K562 (cell line): Measurements from ENCODE around the gene KCNK3. TPM values are rescaled to one million over a fixed set of nuclear protein-coding genes. Genes with fewer than 3 reads are reported as not detected.
"Not testable (repeated sequence)": the region's sequence is repeated elsewhere in the genome, so short reads cannot be mapped to it uniquely, and the experiment has no call there.

ENCODE experiments used
- ATAC-seq: fragments of 200-7000 bp; cut with Tn5 transposase; 3 replicates; pipeline ENCODE4 v1.9.1; 2020; ENCODE audit warnings: moderate library complexity
- BruUV-seq: library from RNA; stranded (reverse); fragments of 400-500 nt; replicated peaks from 2 replicates; lab custom pipeline; 2021; lab: Mats Ljungman, UMichigan
- CTCF ChIA-PET: fragments of 300-600 bp; formaldehyde crosslinking; extraction: SDS; loops from one replicate; lab custom pipeline; 2021; ENCODE audit warnings: low intra/inter-chr PET ratio; lab: Yijun Ruan, JAX
- POLR2A ChIA-PET: fragments of 300-600, 350-650 bp; sonication (Branson Sonifier 250); formaldehyde crosslinking; extraction: SDS; loops from one replicate; lab custom pipeline; 2021; ENCODE audit warnings: antibody characterized with exemption, inconsistent platforms; lab: Yijun Ruan, JAX
- DNase-seq, 4 experiments: peaks; one replicate each; pipeline versions ENCODE4 v3.0.0 to v3.0.0-alpha.2; 2011 to 2018; ENCODE audit warnings: low spot score in 3 of 4, mixed read lengths in 3 of 4; ENCODE audit errors: extremely low read depth in 1 of 4
- FAIRE-seq: peaks from 2 replicates; lab custom pipeline; 2011; peaks lifted over from hg19 to GRCh38; lab: Jason Lieb, UNC
- H2AFZ ChIP-seq: 2 replicates; pipeline ENCODE4 v1.6.0; 2011; ENCODE audit warnings: low read depth, low read length, control low read depth, inconsistent platforms
- H3K27ac ChIP-seq: fragments of 200-600 bp; 3 replicates; pipeline ENCODE4 v1.8.0; 2011; ENCODE audit warnings: low read depth, mild to moderate bottlenecking, control low read depth, inconsistent platforms, low read length, moderate library complexity, mixed read lengths; ENCODE audit errors: extremely low read depth
- H3K27me3 ChIP-seq, 2 experiments: fragments of 300-600 bp in 1 of 2; 2 replicates in 1 of 2; 3 replicates in 1 of 2; pipeline versions ENCODE4 v1.6.0 to v1.8.0; 2011; ENCODE audit warnings: inconsistent platforms in 2 of 2, low read length in 2 of 2, mild to moderate bottlenecking in 1 of 2, mixed read lengths in 1 of 2, moderate library complexity in 1 of 2; ENCODE audit not compliant: control insufficient read depth in 2 of 2, insufficient read depth in 2 of 2
- H3K36me3 ChIP-seq: fragments of 300-600 bp; 3 replicates; pipeline ENCODE4 v1.8.0; 2011; ENCODE audit warnings: mild to moderate bottlenecking, low read length, inconsistent platforms; ENCODE audit not compliant: control insufficient read depth, insufficient read depth
- H3K4me1 ChIP-seq, 2 experiments: fragments of 200-600 bp in 1 of 2; replicated peaks in 1 of 2; 2 replicates in 1 of 2; 3 replicates in 1 of 2; pipeline versions ENCODE4 v1.5.1 to v1.8.0; 2011; ENCODE audit warnings: inconsistent platforms in 2 of 2, low read length in 2 of 2, mild to moderate bottlenecking in 1 of 2, mixed read lengths in 1 of 2, moderate library complexity in 1 of 2; ENCODE audit not compliant: control insufficient read depth in 2 of 2, insufficient read depth in 2 of 2
- H3K4me2 ChIP-seq: 2 replicates; pipeline ENCODE4 v1.6.1; 2011; ENCODE audit warnings: low read length, control low read depth, inconsistent platforms, mixed read lengths; ENCODE audit not compliant: insufficient read depth
- H3K4me3 ChIP-seq: fragments of 200-600 bp; sonication (generic), shearing (Covaris generic); 2 replicates; pipeline ENCODE4 v1.5.1; 2016; ENCODE audit warnings: control low read depth, inconsistent platforms
- H3K79me2 ChIP-seq: fragments of 200-600 bp; 3 replicates; pipeline ENCODE4 v1.8.0; 2011; ENCODE audit warnings: low read length, inconsistent platforms; ENCODE audit not compliant: control insufficient read depth, insufficient read depth
- H3K9ac ChIP-seq, 2 experiments: 2 replicates each; pipeline versions ENCODE4 v1.6.0 to v1.6.1; 2011; ENCODE audit warnings: low read depth in 2 of 2, low read length in 2 of 2, control low read depth in 1 of 2, inconsistent platforms in 1 of 2, mild to moderate bottlenecking in 1 of 2, mixed read lengths in 1 of 2; ENCODE audit not compliant: insufficient read depth in 1 of 2
- H3K9me1 ChIP-seq: one replicate; pipeline ENCODE4 v1.6.0; 2011; ENCODE audit warnings: inconsistent platforms, mild to moderate bottlenecking, low read length, moderate library complexity; ENCODE audit not compliant: control insufficient read depth, insufficient read depth
- H3K9me3 ChIP-seq: replicated peaks from 2 replicates; pipeline ENCODE4 v1.5.1; 2011; ENCODE audit warnings: low read depth, low read length, inconsistent platforms; ENCODE audit not compliant: control insufficient read depth, insufficient read depth
- H4K20me1 ChIP-seq: replicated peaks from 2 replicates; pipeline ENCODE4 v1.6.1; 2011; ENCODE audit warnings: low read length, inconsistent platforms, mixed read lengths; ENCODE audit not compliant: control insufficient read depth, insufficient read depth
- DMBX1 ChIP-seq: fragments of 250-450 bp; sonication (Bioruptor Pico); IDR thresholded peaks from 2 replicates; pipeline ENCODE4 v1.8.0; 2022; ENCODE audit warnings: inconsistent platforms, mild to moderate bottlenecking, moderate library complexity, borderline replicate concordance
- GMEB1 ChIP-seq: fragments of 250-450 bp; sonication (Bioruptor Pico); IDR thresholded peaks from 2 replicates; pipeline ENCODE4 v1.4.0; 2020; ENCODE audit warnings: mild to moderate bottlenecking
- HINFP ChIP-seq: fragments of 450-650 bp; conservative IDR thresholded peaks from 2 replicates; pipeline ENCODE4 v1.6.1; 2016; ENCODE audit warnings: missing genetic modification characterization, low read depth, mild to moderate bottlenecking, control low read depth, missing compliant biosample characterization
- MECOM ChIP-seq: fragments of 250-450 bp; sonication (Bioruptor Pico); IDR thresholded peaks from 2 replicates; pipeline ENCODE4 v1.8.0; 2022; ENCODE audit warnings: inconsistent platforms
- NCOA2 ChIP-seq, 2 experiments: fragments of 450-650 bp; IDR thresholded peaks; 2 replicates each; pipeline ENCODE4 v1.6.1; 2018; ENCODE audit warnings: mild to moderate bottlenecking in 2 of 2, moderate library complexity in 1 of 2; ENCODE audit not compliant: partially characterized antibody in 2 of 2
- NKRF ChIP-seq: fragments of 450-650 bp; IDR thresholded peaks from 2 replicates; pipeline ENCODE4 v1.6.1; 2016; ENCODE audit warnings: borderline replicate concordance
- RNF2 ChIP-seq: sonication (generic); IDR thresholded peaks from 2 replicates; pipeline ENCODE4 v1.6.1; 2016
- RREB1 ChIP-seq: fragments of 250-450 bp; sonication (Bioruptor Pico); IDR thresholded peaks from 2 replicates; pipeline ENCODE4 v1.4.0; 2020
- SMARCE1 ChIP-seq: fragments of 450-650 bp; IDR thresholded peaks from 2 replicates; pipeline ENCODE4 v1.7.1; 2016; ENCODE audit warnings: mild to moderate bottlenecking
- ZSCAN32 ChIP-seq: fragments of 450-650 bp; formaldehyde crosslinking; IDR thresholded peaks from 2 replicates; pipeline ENCODE4 v1.4.0; 2020; ENCODE audit warnings: mild to moderate bottlenecking, moderate library complexity
- WGBS: fragments of 100-300 bp; shearing (Covaris generic); methylation state at CpG from one replicate; pipeline ENCODE4 v1.1.6; 2016; ENCODE audit warnings: low coverage, mixed read lengths; ENCODE audit not compliant: insufficient coverage; ENCODE audit errors: missing lambda C conversion rate; 5-methylcytosine and 5-hydroxymethylcytosine counted together
- in situ Hi-C: fragments of 300-500 bp; cut with MboI; formaldehyde crosslinking; loops from 4 replicates; pipeline ENCODE4 v1.15.0; 2018; ENCODE audit warnings: inconsistent platforms, mixed read lengths
- intact Hi-C: fragments of 100-400 bp; cut with micrococcal nuclease; formaldehyde crosslinking; loops from 2 replicates; pipeline ENCODE4 v1.14.2; 2022
- polyA plus RNA-seq, 8 experiments: library from polyadenylated mRNA; depleted of rRNA in 4 of 8; stranded (reverse) in 5 of 8; unstranded in 3 of 8; fragments of >200 nt; fragmentation: Nextera tagmentation in 2 of 8; fragmentation: Illumina TruSeq in 1 of 8; extraction: Ambion mirVana in 2 of 8; extraction: Trizol in 1 of 8; gene quantifications; 2 replicates each; pipeline versions ENCODE4 v1.2.1 to v1.2.3, GENCODE V29; 2011 to 2014; ENCODE audit warnings: inconsistent platforms in 1 of 8, missing spikeins in 1 of 8
- total RNA-seq, 7 experiments: library from RNA; depleted of rRNA in 6 of 7; stranded (reverse); fragments of >200 nt in 6 of 7; fragmentation: Illumina TruSeq in 2 of 7; extraction: Trizol in 2 of 7; gene quantifications; 2 replicates each; pipeline versions ENCODE4 v1.2.1 to v1.2.3, GENCODE V29; 2011 to 2021; ENCODE audit warnings: low replicate concordance in 1 of 7

Gene KCNK3
- total and polyA plus RNA-seq, 9 of the 15 experiments (the other 6 are each of a cell fraction or from before 2014, with no cell fraction given) = 0.01 to 0.20 (median 0.07) TPM; not detected in 5

GRCh38 chr2:26749787-26750420 is 57.4 kb downstream of the KCNK3 start:
- BruUV-seq, H3K9me1 ChIP-seq, H4K20me1 ChIP-seq, H3K79me2 ChIP-seq, ATAC-seq, H3K36me3 ChIP-seq, POLR2A ChIA-PET, H3K9me3 ChIP-seq, H3K27me3 ChIP-seq, CTCF ChIA-PET, in situ Hi-C loops, H3K4me3 ChIP-seq: not testable (repeated sequence)
- peak; percentile 44 for FAIRE-seq
- Histone ChIP-seq H3K4me2 (peak overlapping the region; percentile 29; the same call in 1 of the 2 replicates), H2AFZ (peak overlapping the region; percentile 97), H3K27ac (peak overlapping the region; percentile 77), H3K4me1 (peaks cover 12 to 14% of the 10 kb centered on the region in 2 experiments), H3K9ac (peak overlapping the region in 1 of 2 experiments; percentile 55; a peak in 2 of 4 replicates)
- DNase-seq = peak in 1 of 4 experiments; percentile 52
- intact Hi-C loops = loop anchor here (10.0 kb wide), 1 partner anchor 245 kb away; no protein-coding TSS in a partner anchor
- WGBS = 8% methylated on average over 5 of the region's 8 CpGs
- TF ChIP-seq ZSCAN32 (CRISPR knock-in tag) (peak; percentile 84), NCOA2 (IDR thresholded peaks at IDR 0.05; ENCODE audit: partially characterized antibody in 2 of 2) (peak in 1 of 2 experiments; percentile 68), MECOM (CRISPR knock-in tag) (peak; percentile 96), SMARCE1 (peak; percentile 79), DMBX1 (CRISPR knock-in tag) (peak; percentile 99), GMEB1 (CRISPR knock-in tag) (peak; percentile 65), NKRF (peak; percentile 13; the same call in 1 of the 2 replicates), RNF2 (peak; percentile 67; the same call in 1 of the 2 replicates), RREB1 (CRISPR knock-in tag) (peak; percentile 88), HINFP (tag) (peak; percentile 85)
